Nasal cavity respiratory epithelium epithelial cell of viscerocranial mucosa (primary cell): Measurements from ENCODE around the gene MCM9. TPM values are rescaled to one million over a fixed set of nuclear protein-coding genes. Genes with fewer than 3 reads are reported as not detected.

ENCODE experiments used
- total RNA-seq: library from RNA; depleted of rRNA; stranded (reverse); fragments of >200 nt; gene quantifications from 2 replicates; pipeline ENCODE4 v1.2.3, GENCODE V29; 2014

MCM9 gene
- 16.1 and 20.8 TPM in 2 replicates for total RNA-seq

DNA sequence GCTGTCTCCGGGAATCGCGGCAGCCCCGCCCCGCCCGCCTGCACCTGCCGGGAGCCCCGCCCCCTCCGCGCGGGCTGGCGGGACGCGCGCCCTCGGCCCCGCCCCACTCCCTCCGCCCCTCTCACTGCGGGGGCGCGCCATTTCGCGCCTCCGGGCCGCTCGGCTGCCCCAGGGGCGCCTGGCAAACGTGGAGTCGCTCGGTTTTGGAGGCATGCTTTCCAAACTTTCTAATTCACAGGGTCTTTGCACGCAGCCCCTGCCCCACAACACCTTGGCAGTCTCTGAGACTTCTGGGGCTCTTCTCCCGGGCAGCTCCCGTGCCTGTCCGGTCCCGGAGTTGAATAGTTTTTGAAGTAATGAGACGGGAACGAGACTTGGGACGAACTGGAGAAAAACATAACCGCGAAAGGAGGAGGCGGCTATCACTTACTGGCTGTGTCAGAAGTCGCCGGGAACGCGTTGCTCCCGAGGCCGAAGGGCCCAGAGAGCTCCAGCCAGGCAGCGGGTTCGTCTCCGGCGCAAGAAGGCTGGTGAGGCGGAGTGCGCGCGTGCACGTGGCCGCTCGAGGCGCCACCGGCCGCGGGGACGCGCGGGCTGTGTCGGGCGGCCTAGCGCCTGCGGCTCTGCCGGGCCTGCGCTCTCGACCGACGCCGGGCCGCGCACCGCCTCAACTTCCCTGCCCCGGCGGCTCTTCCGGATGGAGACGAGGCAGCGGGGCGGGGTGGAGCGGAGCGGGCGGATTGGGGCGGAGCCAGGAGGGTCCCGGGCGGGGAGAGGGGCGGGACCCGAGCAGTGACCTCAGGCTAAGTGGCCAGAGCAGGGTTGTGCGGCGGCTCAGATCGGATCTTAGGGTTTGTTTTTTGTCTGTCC is at the start of gene MCM9:
Gene MCM9 (minus strand): TSS at position 699 of the 870 bp plus-strand sequence. CDS start 3,436 bp downstream, outside the sequence.

GRCh38 chr6:118893807-118894424 is 41.0 kb downstream of the MCM9 start, which contains the start of gene ASF1A:
TSS of gene ASF1A (plus strand) at chr6:118894152. CDS start at chr6:118894414, 262 bp downstream.

Other genes with a start within 250 kb of the MCM9 start
- gene ASF1A, start 41.0 kb downstream of the MCM9 start, total RNA-seq: 22.9 and 26.0 TPM in 2 replicates
- gene FAM184A, start 143.5 kb upstream of the MCM9 start, total RNA-seq: 0.07 and 0.34 TPM in 2 replicates